Pancreas (tissue), 10 donors: ENCODE measurements around the gene KCNQ5. TPM values are rescaled to one million over a fixed set of nuclear protein-coding genes. Genes with fewer than 3 reads are reported as not detected.

Experiments used
- ATAC-seq, 4 donors: fragments of 200-7000 bp; cut with Tn5 transposase; one replicate each; pipeline versions ENCODE4 v1.8.0 to v1.9.1; 2020; ENCODE audit warnings: mild to moderate bottlenecking in 4 of 4, moderate library complexity in 4 of 4
- DNase-seq, 6 donors: peaks; one replicate each; pipeline ENCODE4 v3.0.0-alpha.2; 2020
- FAIRE-seq: peaks from 2 replicates; lab custom pipeline; 2012; peaks lifted over from hg19 to GRCh38; lab: Jason Lieb, UNC
- H3K27ac ChIP-seq, 4 donors: fragments of 200-600 bp; sonication (generic); 1 replicate in 3 of 4; 2 replicates in 1 of 4; pipeline versions ENCODE4 v1.5.0 to v1.8.0; 2020
- H3K27me3 ChIP-seq, 4 donors: fragments of 200-600 bp; one replicate each; pipeline ENCODE4 v1.8.0; 2021
- H3K36me3 ChIP-seq, 3 donors: fragments of 200-600 bp; sonication (generic) in 1 of 3; one replicate each; pipeline versions ENCODE4 v1.5.0 to v1.8.0; 2020 to 2021
- H3K4me1 ChIP-seq, 3 donors: fragments of 200-600 bp; one replicate each; pipeline ENCODE4 v1.8.0; 2021
- H3K4me3 ChIP-seq, 4 donors: fragments of 200-600 bp; sonication (generic) in 2 of 4; one replicate each; pipeline versions ENCODE4 v1.5.0 to v1.8.0; 2020 to 2021
- H3K9me3 ChIP-seq, 4 donors: fragments of 200-600 bp; one replicate each; pipeline ENCODE4 v1.8.0; 2021
- CTCF ChIP-seq, 4 donors: fragments of 200-600 bp; sonication (generic) in 3 of 4; IDR thresholded peaks; one replicate each; pipeline versions ENCODE4 v1.5.0 to v1.8.0; 2021; ENCODE audit warnings: antibody characterized with exemption in 4 of 4
- WGBS, 2 donors: extraction: QIAGEN DNeasy Blood & Tissue Kit; methylation state at CpG; one replicate each; pipeline ENCODE4 v1.1.7; 2013; 5-methylcytosine and 5-hydroxymethylcytosine counted together
- intact Hi-C, 3 donors: fragments of 100-400 bp; cut with DNase I; formaldehyde crosslinking; loops; one replicate each; pipeline versions ENCODE4 v1.11.1 to v1.14.2; 2022
- polyA plus RNA-seq, 2 donors: library from polyadenylated mRNA; stranded (reverse); fragments of 200-250 nt; gene quantifications; one replicate each; pipeline ENCODE4 v1.2.3, GENCODE V29; 2013
- total RNA-seq, 6 donors: library from RNA; stranded (reverse); fragmentation: NEBNext Ultra II Directional in 4 of 6; extraction: Animal tissue kit (Norgen Biotek cat#: 25700) in 4 of 6; gene quantifications; one replicate each; pipeline versions ENCODE4 v1.2.1 to v1.2.4, GENCODE V29; 2021 to 2023
- donor health status: healthy with polysubstance abuse.
- donor health status: DM: no; HTN: no; CAD: no; lungs with moderate emphysema.
- donor health status: DM: no; HTN: no; CAD: no.
- donor health status: control.
- donor health status: control.
- donor health status: Bipolar disorder and iron deficiency.
- donor health status: DM: yes; HTN: yes; CAD: no.
- donor health status: DM: no; HTN: no; CAD: no.
- donor health status: DM: no; HTN: no; CAD: no.
- donor health status: DM: yes; HTN: yes; CAD: no.

Gene KCNQ5
- total and polyA plus RNA-seq, 8 donors, result 0.03 to 1.1 (median 0.13) TPM

DNA sequence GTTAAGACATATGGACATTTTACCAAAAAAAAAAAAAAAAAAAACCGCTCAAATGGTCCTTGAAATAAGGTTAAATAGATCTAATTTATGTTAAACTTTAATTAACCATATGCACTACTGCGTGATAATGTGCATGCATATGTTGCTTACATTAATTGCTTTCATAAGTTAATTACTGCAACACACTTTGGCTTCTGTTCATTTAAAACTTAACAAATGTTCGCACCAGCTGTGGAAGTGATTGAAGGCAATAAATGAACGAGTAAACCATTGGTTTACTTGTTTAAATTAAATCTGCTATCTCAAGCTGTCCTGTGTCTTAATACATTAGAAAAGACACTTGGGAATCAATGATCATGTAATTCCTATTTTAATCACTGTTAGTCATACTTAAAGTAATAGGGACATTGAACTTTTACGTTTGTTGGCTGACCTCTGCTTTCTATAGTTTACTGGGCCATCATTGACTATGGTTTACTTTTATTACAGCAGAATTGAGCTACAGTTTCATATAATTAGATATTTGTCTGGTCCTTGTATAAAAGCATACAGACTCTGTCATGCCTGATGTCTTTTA lies 308.8 kb downstream of the KCNQ5 start:
- 80 to 81% methylated on average over 5 of the region's 5 CpGs for WGBS, 2 donors
- DNase-seq, result no peak
- H3K9me3 ChIP-seq, result no peaks in the 10 kb centered on the region
- no peaks in the 10 kb centered on the region for H3K36me3 ChIP-seq
- no peak overlapping the region for H3K27ac ChIP-seq
- no peak for TF ChIP-seq CTCF (IDR thresholded peaks at IDR 0.05)
- H3K4me1 ChIP-seq, result no peaks in the 10 kb centered on the region
- H3K4me3 ChIP-seq, result no peak overlapping the region
- ATAC-seq, result no peak
- H3K27me3 ChIP-seq, result no peaks in the 10 kb centered on the region
- intact Hi-C loops, result no loop called here
- no peak for FAIRE-seq

DNA sequence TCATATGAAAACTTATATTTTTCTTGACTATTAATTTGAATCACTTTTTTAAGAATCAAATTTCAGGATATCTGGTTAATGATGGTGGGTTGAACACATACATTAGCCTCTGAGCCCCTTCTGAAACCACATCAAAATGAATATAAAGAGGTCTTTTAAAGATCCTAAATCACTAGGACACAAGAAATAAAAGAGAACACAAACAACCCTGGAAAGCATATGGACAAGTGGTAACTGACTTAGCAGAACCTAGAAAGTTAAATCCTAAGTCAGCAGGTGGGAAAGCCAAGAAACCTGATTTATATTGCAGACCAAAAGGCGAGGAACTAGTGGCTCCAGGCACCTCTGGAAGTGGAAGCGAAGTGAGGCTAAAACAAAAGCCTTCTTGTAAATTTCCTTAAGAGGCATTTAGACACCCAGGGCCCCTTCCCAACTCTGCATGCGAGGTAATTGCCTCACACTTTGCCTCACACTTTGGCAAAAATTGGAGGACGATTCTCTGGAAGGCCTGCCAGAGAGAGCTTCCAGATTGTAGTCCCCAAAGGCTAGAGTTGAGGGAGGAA lies 309.5 kb downstream of the KCNQ5 start:
- Histone ChIP-seq H3K4me1 (no peaks in the 10 kb centered on the region), H3K9me3 (no peaks in the 10 kb centered on the region), H3K27ac (no peak overlapping the region), H3K36me3 (no peaks in the 10 kb centered on the region), H3K27me3 (no peaks in the 10 kb centered on the region), H3K4me3 (no peak overlapping the region)
- DNase-seq, result no peak
- no peak for FAIRE-seq
- intact Hi-C loops, result no loop called here
- no peak for TF ChIP-seq CTCF (IDR thresholded peaks at IDR 0.05)
- WGBS, 2 donors, result 69 to 70% methylated on average over 4 of the region's 4 CpGs
- no peak for ATAC-seq

- H3K9me3 ChIP-seq, result no peaks in the 10 kb centered on the region
- intact Hi-C loops, result no loop called here
- H3K27ac ChIP-seq, result no peak overlapping the region
- DNase-seq, result no peak
- no peaks in the 10 kb centered on the region for H3K27me3 ChIP-seq
- no peak for FAIRE-seq
- no peak overlapping the region for H3K4me3 ChIP-seq
- no peaks in the 10 kb centered on the region for H3K4me1 ChIP-seq
- H3K36me3 ChIP-seq, result no peaks in the 10 kb centered on the region
- no peak for ATAC-seq
- TF ChIP-seq CTCF (IDR thresholded peaks at IDR 0.05), result no peak
- 35 to 42% methylated on average over 4 of the region's 4 CpGs for WGBS, 2 donors
Observed at GRCh38 chr6:72933233-72933632, 311.4 kb downstream of the KCNQ5 start.

DNA sequence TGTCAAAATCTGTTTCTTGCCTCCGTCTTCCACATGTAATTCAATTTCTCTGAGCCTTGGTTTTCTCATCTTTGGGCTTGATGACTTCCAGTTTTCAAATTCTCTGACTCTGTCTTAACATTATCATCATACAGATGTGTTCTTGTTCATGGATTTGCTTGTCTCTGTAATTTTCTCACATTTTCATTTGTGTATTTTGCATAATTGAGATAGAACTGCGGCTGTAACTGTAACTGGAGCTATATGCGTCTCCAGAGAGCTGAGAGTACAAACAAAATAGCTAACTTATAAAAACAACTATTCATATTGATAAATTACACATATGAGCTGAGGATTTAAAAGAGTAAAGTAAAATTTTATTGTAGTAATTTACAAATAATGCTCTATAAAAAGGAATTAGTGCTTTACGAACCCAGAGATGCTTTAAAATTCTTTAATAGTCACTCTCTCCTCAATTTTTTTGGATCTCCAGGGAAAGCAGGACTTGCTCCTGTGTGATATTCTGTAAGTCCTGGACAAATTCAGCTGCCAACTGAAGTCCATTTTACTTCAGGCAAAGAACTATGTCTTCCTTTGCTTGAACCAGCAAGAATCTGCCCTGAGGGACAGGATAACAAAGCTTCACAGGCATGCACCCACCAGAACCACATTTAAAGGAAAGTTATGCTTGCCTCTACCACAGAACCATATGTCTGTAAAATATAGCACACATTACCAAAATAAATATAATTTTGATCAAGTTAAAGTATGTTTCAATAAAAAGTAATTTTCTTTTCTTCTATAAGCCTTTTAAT lies 315.1 kb downstream of the KCNQ5 start:
- H3K9me3 ChIP-seq, result no peaks in the 10 kb centered on the region
- TF ChIP-seq CTCF (IDR thresholded peaks at IDR 0.05), result no peak
- WGBS, 2 donors, result 79 to 84% methylated on average over 4 of the region's 4 CpGs
- no peaks in the 10 kb centered on the region for H3K4me1 ChIP-seq
- DNase-seq (no peak), FAIRE-seq (no peak), ATAC-seq (no peak)
- intact Hi-C loops, result no loop called here
- H3K36me3 ChIP-seq, result no peaks in the 10 kb centered on the region
- no peak overlapping the region for H3K4me3 ChIP-seq
- no peaks in the 10 kb centered on the region for H3K27me3 ChIP-seq
- no peak overlapping the region for H3K27ac ChIP-seq

- TF ChIP-seq CTCF (IDR thresholded peaks at IDR 0.05), result no peak
- no peak overlapping the region for H3K27ac ChIP-seq
- H3K36me3 ChIP-seq, result no peaks in the 10 kb centered on the region
- H3K27me3 ChIP-seq, result no peaks in the 10 kb centered on the region
- DNase-seq, result no peak
- no peak overlapping the region for H3K4me3 ChIP-seq
- intact Hi-C loops, result no loop called here
- no peak for ATAC-seq
- no peaks in the 10 kb centered on the region for H3K4me1 ChIP-seq
- H3K9me3 ChIP-seq, result no peaks in the 10 kb centered on the region
- 68 to 79% methylated on average over 3 of the region's 3 CpGs for WGBS, 2 donors
- no peak for FAIRE-seq
Observed at GRCh38 chr6:72938104-72938503, 316.2 kb downstream of the KCNQ5 start.
